Kidney epithelial cell (primary cell): ENCODE data around the gene SYVN1. TPM values are rescaled to one million over a fixed set of nuclear protein-coding genes. Genes with fewer than 3 reads are reported as not detected.

Source experiments
- DNase-seq: peaks from one replicate; pipeline ENCODE4 v3.0.0-alpha.2; 2010; ENCODE audit warnings: low read depth
- H3K27me3 ChIP-seq: 2 replicates; pipeline ENCODE4 v1.6.0; 2011; ENCODE audit warnings: low read length; ENCODE audit not compliant: control insufficient read depth, insufficient read depth
- H3K36me3 ChIP-seq: 2 replicates; pipeline ENCODE4 v1.5.1; 2011; ENCODE audit warnings: low read length; ENCODE audit not compliant: control insufficient read depth, insufficient read depth
- H3K4me3 ChIP-seq: 2 replicates; pipeline ENCODE4 v1.5.1; 2011; ENCODE audit warnings: low read depth, mild to moderate bottlenecking, control low read depth, low read length
- total RNA-seq: library from RNA; depleted of rRNA; stranded (reverse); fragments of >200 nt; gene quantifications from 2 replicates; pipeline ENCODE4 v1.2.3, GENCODE V29; 2015
- TF ChIP-seq, protein P1 (sequence below): IDR thresholded peaks from 2 replicates; pipeline ENCODE4 v1.5.1; 2011; ENCODE audit warnings: mild to moderate bottlenecking, moderate library complexity, low read length, control low read depth, inconsistent platforms; ENCODE audit not compliant: insufficient read depth, poor library complexity, severe bottlenecking

The SYVN1 gene
- total RNA-seq, 1 donor from 2014 or later = 31.0 TPM

DNA sequence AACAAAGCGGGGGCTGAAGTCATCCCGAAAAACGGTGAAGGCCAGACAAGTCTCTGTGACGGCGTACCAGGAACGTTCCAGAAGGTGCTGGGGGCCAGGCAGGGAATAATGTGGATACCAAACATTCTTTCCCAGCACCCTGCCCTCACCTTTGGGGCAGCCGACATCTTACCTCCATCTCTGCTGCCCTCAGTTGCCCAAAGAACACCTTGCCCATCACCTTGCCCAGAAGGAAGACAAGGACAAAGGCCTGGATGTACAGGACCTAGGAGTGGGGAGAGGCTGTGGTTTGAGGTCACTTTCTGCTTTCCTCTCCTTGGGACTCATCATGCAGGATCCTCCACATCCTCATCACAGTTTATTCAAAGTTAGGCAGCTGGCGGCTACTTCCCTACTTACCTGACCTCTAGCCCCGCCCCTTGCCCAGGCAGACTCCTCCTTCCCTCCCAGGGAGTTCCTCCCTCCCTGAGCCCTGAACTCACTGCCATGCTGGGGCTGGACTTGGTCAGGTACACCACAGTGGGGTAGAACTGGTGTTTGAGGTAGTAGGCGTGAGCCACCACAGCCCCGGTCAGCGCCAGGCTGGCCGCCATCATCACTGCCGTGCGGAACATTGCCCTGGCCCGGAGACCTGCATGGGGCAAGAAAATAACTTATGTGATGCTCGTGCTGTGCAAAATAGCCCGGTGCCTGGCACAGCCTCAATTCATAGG lies 1.2 kb downstream of the SYVN1 start:
- Histone ChIP-seq H3K4me3 (peak overlapping the region; percentile 79), H3K27me3 (no peaks in the 10 kb centered on the region), H3K36me3 (peaks cover 4% of the 10 kb centered on the region)
- DNase-seq = no peak
- TF ChIP-seq, protein P1, sequence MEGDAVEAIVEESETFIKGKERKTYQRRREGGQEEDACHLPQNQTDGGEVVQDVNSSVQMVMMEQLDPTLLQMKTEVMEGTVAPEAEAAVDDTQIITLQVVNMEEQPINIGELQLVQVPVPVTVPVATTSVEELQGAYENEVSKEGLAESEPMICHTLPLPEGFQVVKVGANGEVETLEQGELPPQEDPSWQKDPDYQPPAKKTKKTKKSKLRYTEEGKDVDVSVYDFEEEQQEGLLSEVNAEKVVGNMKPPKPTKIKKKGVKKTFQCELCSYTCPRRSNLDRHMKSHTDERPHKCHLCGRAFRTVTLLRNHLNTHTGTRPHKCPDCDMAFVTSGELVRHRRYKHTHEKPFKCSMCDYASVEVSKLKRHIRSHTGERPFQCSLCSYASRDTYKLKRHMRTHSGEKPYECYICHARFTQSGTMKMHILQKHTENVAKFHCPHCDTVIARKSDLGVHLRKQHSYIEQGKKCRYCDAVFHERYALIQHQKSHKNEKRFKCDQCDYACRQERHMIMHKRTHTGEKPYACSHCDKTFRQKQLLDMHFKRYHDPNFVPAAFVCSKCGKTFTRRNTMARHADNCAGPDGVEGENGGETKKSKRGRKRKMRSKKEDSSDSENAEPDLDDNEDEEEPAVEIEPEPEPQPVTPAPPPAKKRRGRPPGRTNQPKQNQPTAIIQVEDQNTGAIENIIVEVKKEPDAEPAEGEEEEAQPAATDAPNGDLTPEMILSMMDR = no peak

- no peak overlapping the region for H3K4me3 ChIP-seq
- TF ChIP-seq, protein P1 = no peak
- no peak for DNase-seq
- no peaks in the 10 kb centered on the region for H3K27me3 ChIP-seq
- peaks cover 4% of the 10 kb centered on the region for H3K36me3 ChIP-seq
Observed at GRCh38 chr11:65132238-65132987, 1.9 kb downstream of the SYVN1 start.

DNA sequence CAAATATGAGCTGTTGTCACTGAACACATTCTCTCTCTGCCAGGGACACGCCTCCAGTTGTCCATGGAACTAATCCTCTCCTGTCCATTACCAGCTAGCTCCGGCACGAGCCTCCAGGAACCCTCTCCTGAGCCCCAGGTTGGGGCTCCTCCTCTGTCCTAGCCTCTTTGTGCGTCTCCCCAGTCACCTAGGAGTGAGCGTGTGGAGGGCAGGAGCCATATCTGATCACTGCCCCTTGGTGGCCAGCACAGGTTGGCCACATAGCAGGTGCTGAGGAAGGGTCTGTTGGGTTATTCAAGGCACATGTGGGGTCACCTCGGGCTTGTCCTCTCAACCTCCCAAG lies 2.5 kb downstream of the SYVN1 start:
- Histone ChIP-seq H3K4me3 (no peak overlapping the region), H3K36me3 (peaks cover 4% of the 10 kb centered on the region), H3K27me3 (no peaks in the 10 kb centered on the region)
- TF ChIP-seq, protein P1 = no peak
- no peak for DNase-seq

- TF ChIP-seq, protein P1 = no peak
- Histone ChIP-seq H3K27me3 (no peaks in the 10 kb centered on the region), H3K36me3 (peaks cover 5% of the 10 kb centered on the region), H3K4me3 (no peak overlapping the region)
- no peak for DNase-seq
Observed at GRCh38 chr11:65131417-65131776, 2.9 kb downstream of the SYVN1 start.

DNA sequence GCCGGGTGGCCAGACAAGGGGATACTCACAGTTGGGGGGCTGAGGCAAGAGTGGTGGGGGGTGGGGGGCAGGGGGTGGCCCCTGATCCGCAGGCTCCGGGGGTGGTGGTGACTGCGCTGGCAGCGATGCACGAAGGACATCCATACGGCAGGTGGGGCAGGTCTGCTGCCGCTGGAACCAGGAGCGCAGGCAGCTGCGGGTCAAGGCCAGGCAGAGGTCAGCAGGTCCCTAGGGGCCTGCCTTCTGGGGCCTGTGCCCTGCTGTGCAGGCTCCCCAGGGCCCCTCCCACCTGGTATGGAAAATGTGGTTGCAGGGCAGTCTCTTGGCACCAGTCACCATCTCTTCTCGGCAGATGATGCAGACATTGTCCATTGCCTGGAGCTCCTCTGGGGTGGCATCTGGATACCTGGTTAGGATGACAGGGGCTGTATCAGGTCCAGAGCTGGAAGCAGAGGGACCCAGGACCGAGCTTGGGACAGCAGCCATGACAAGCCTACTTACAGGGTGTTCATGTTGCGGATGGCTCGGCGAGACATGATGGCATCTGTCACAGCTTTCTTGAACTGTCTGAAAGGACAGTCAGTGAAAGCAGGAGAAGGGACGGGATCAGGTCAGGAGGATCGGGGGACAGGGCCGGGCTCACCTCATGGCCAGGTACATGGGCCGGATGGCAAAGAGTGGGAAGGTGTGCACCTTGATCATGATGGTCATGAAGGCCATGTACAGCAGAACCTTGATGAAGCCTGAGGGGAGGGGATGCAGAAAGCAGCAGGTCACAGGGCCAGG lies 3.5 kb downstream of the SYVN1 start:
- no peak for DNase-seq
- peaks cover 5% of the 10 kb centered on the region for H3K36me3 ChIP-seq
- TF ChIP-seq, protein P1 = no peak
- H3K27me3 ChIP-seq = no peaks in the 10 kb centered on the region
- H3K4me3 ChIP-seq = no peak overlapping the region
